Measurements from ENCODE around the gene INTS14. TPM values are rescaled to one million over a fixed set of nuclear protein-coding genes. Genes with fewer than 3 reads are reported as not detected.
"Not testable (repeated sequence)": the region's sequence is repeated elsewhere in the genome, so short reads cannot be mapped to it uniquely, and the experiment has no call there.

INTS14 gene
- total RNA-seq, 1 experiment from 2014 or later, result 39.9 TPM

GRCh38 chr15:65550681-65551098 lies 60.2 kb downstream of the INTS14 start:
- no peak overlapping the region for H3K4me3 ChIP-seq (ENCODE audit: low read depth, low read length, poor library complexity, severe bottlenecking)
- TF ChIP-seq CTCF (conservative IDR thresholded peaks at IDR 0.05; ENCODE audit: low read depth, low read length) (no peak), EZH2 (IDR thresholded peaks at IDR 0.05; ENCODE audit: borderline replicate concordance, low read depth, low read length, poor library complexity, severe bottlenecking) (no peak)
- CTCF ChIA-PET, result no interaction called here
- H3K36me3 ChIP-seq (ENCODE audit: insufficient read depth, low read length, poor library complexity, severe bottlenecking), result peaks cover 23% of the 10 kb centered on the region
- no peaks in the 10 kb centered on the region for H3K27me3 ChIP-seq (replicated peaks; ENCODE audit: insufficient read depth, low read depth, low read length, poor library complexity)
- DNase-seq (ENCODE audit: low spot score), result no peak
- intact Hi-C loops (cut with micrococcal nuclease; ENCODE audit: unreplicated experiment), result no loop called here
- no peaks in the 10 kb centered on the region for H3K9me3 ChIP-seq (ENCODE audit: low read depth, low read length, poor library complexity, severe bottlenecking)
- H3K27ac ChIP-seq (ENCODE audit: low read depth, low read length, poor library complexity, severe bottlenecking), result no peak overlapping the region
- POLR2A ChIA-PET (ENCODE audit: low non-redundant PET), result no interaction called here
- H3K4me1 ChIP-seq (ENCODE audit: insufficient read depth, low read length, poor library complexity, severe bottlenecking), result no peaks in the 10 kb centered on the region
- no TSS peak for BruUV-seq (replicated peaks)

GRCh38 chr15:65549288-65549687 lies 61.6 kb downstream of the INTS14 start:
- intact Hi-C loops (cut with micrococcal nuclease; ENCODE audit: unreplicated experiment); CTCF ChIA-PET; H3K9me3 ChIP-seq (ENCODE audit: low read depth, low read length, poor library complexity, severe bottlenecking); DNase-seq (ENCODE audit: low spot score); H3K4me1 ChIP-seq (ENCODE audit: insufficient read depth, low read length, poor library complexity, severe bottlenecking); H3K27ac ChIP-seq (ENCODE audit: low read depth, low read length, poor library complexity, severe bottlenecking); H3K4me3 ChIP-seq (ENCODE audit: low read depth, low read length, poor library complexity, severe bottlenecking); BruUV-seq (replicated peaks); H3K27me3 ChIP-seq (replicated peaks; ENCODE audit: insufficient read depth, low read depth, low read length, poor library complexity): not testable (repeated sequence)
- POLR2A ChIA-PET (ENCODE audit: low non-redundant PET), result interaction anchor here (0.6 kb wide), 2 partner anchors 23 to 317 kb away, joined by 3 read pairs; no protein-coding TSS in a partner anchor
- peaks cover 11% of the 10 kb centered on the region for H3K36me3 ChIP-seq (ENCODE audit: insufficient read depth, low read length, poor library complexity, severe bottlenecking)

- ChIA-PET POLR2A (ENCODE audit: low non-redundant PET) (no interaction called here), CTCF (no interaction called here)
- Histone ChIP-seq H3K4me1 (ENCODE audit: insufficient read depth, low read length, poor library complexity, severe bottlenecking) (no peaks in the 10 kb centered on the region), H3K4me3 (ENCODE audit: low read depth, low read length, poor library complexity, severe bottlenecking) (no peak overlapping the region), H3K36me3 (ENCODE audit: insufficient read depth, low read length, poor library complexity, severe bottlenecking) (no peaks in the 10 kb centered on the region), H3K27ac (ENCODE audit: low read depth, low read length, poor library complexity, severe bottlenecking) (no peak overlapping the region), H3K9me3 (ENCODE audit: low read depth, low read length, poor library complexity, severe bottlenecking) (no peaks in the 10 kb centered on the region), H3K27me3 (replicated peaks; ENCODE audit: insufficient read depth, low read depth, low read length, poor library complexity) (no peaks in the 10 kb centered on the region)
- intact Hi-C loops (cut with micrococcal nuclease; ENCODE audit: unreplicated experiment), result no loop called here
- TF ChIP-seq EZH2 (IDR thresholded peaks at IDR 0.05; ENCODE audit: borderline replicate concordance, low read depth, low read length, poor library complexity, severe bottlenecking) (no peak), CTCF (conservative IDR thresholded peaks at IDR 0.05; ENCODE audit: low read depth, low read length) (no peak)
- no TSS peak for BruUV-seq (replicated peaks)
- no peak for DNase-seq (ENCODE audit: low spot score)
Observed at GRCh38 chr15:65547841-65548240, 63.1 kb downstream of the INTS14 start.

DNA sequence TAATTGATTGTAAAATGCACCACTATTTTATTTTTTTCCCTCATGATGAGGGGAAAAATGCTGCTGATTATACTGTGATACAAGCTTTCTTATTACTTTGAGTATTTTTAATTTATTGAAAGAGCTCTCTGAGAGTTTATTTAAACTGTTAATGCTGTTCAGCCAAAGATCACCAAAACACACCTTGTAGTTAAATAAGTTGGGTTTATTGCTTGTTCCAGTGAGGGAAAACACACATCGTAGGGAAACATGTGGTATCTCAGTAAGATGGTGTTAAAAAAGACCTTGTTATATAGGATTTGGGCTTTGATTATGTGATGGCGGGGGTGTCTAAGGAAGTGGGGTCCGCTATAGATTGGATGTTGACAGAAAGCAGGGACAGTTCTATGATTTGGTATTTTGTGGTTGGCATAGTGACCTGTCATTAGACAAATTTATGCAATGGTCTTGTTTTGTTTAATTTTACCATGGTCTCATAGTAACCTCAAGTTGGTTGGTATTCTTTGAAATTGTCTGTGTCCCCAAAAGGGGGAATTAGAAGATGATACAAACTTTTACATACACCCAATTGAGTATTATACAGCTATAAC lies 69.6 kb downstream of the INTS14 start:
- TF ChIP-seq EZH2 (IDR thresholded peaks at IDR 0.05; ENCODE audit: borderline replicate concordance, low read depth, low read length, poor library complexity, severe bottlenecking) (no peak), CTCF (conservative IDR thresholded peaks at IDR 0.05; ENCODE audit: low read depth, low read length) (no peak)
- BruUV-seq (replicated peaks), result no TSS peak
- POLR2A ChIA-PET (ENCODE audit: low non-redundant PET), result no interaction called here
- intact Hi-C loops (cut with micrococcal nuclease; ENCODE audit: unreplicated experiment), result no loop called here
- no peaks in the 10 kb centered on the region for H3K9me3 ChIP-seq (ENCODE audit: low read depth, low read length, poor library complexity, severe bottlenecking)
- CTCF ChIA-PET, result no interaction called here
- H3K4me3 ChIP-seq (ENCODE audit: low read depth, low read length, poor library complexity, severe bottlenecking), result no peak overlapping the region
- H3K27me3 ChIP-seq (replicated peaks; ENCODE audit: insufficient read depth, low read depth, low read length, poor library complexity), result no peaks in the 10 kb centered on the region
- H3K36me3 ChIP-seq (ENCODE audit: insufficient read depth, low read length, poor library complexity, severe bottlenecking), result no peaks in the 10 kb centered on the region
- DNase-seq (ENCODE audit: low spot score), result no peak
- no peak overlapping the region for H3K27ac ChIP-seq (ENCODE audit: low read depth, low read length, poor library complexity, severe bottlenecking)
- no peaks in the 10 kb centered on the region for H3K4me1 ChIP-seq (ENCODE audit: insufficient read depth, low read length, poor library complexity, severe bottlenecking)

Measured in A673 (cell line).